HL-60 (cell line): ENCODE measurements around the gene ATP8A2.

Source experiments
- DNase-seq, 2 experiments: peaks; one replicate each; pipeline ENCODE4 v3.0.0-alpha.2; 2010 to 2020; ENCODE audit warnings: low read depth in 1 of 2, low spot score in 1 of 2
- H3K27ac ChIP-seq: fragments of 250-450 bp; sonication (Bioruptor Pico); replicated peaks from 2 replicates; pipeline ENCODE4 v1.5.1; 2020; ENCODE audit warnings: mild to moderate bottlenecking, moderate library complexity
- H3K27me3 ChIP-seq: fragments of 250-450 bp; sonication (Bioruptor Pico); 2 replicates; pipeline ENCODE4 v1.5.1; 2021; ENCODE audit warnings: mild to moderate bottlenecking, moderate library complexity; ENCODE audit not compliant: insufficient read depth, poor library complexity, severe bottlenecking
- H3K4me3 ChIP-seq: replicated peaks from 2 replicates; pipeline ENCODE4 v1.5.1; 2011; ENCODE audit warnings: mild to moderate bottlenecking, control low read depth, low read length; ENCODE audit not compliant: insufficient read depth
- CTCF ChIP-seq: IDR thresholded peaks from one replicate; pipeline ENCODE4 v1.5.1; 2011; ENCODE audit warnings: low read length, control low read depth, inconsistent platforms; ENCODE audit not compliant: insufficient read depth
- GABPA ChIP-seq: IDR thresholded peaks from 2 replicates; pipeline ENCODE4 v1.6.1; 2012; ENCODE audit warnings: low read depth
- POLR2AphosphoS5 ChIP-seq: IDR thresholded peaks from 2 replicates; pipeline ENCODE4 v1.6.1; 2012; ENCODE audit warnings: low read depth
- REST ChIP-seq: IDR thresholded peaks from 2 replicates; pipeline ENCODE4 v1.6.1; 2012; ENCODE audit warnings: low read depth; ENCODE audit not compliant: insufficient replicate concordance
- SPI1 ChIP-seq: IDR thresholded peaks from 2 replicates; pipeline ENCODE4 v1.6.1; 2012; ENCODE audit warnings: low read depth, mild to moderate bottlenecking, borderline replicate concordance

ATP8A2 gene

GRCh38 chr13:25967144-25967543 lies 595.4 kb downstream of the ATP8A2 start:
- H3K4me3 ChIP-seq = no peak overlapping the region
- H3K27me3 ChIP-seq = peaks cover 2% of the 10 kb centered on the region
- H3K27ac ChIP-seq = no peak overlapping the region
- DNase-seq = no peak
- TF ChIP-seq GABPA (no peak), CTCF (no peak), SPI1 (no peak), REST (no peak), POLR2AphosphoS5 (no peak)

- TF ChIP-seq REST (no peak), CTCF (no peak), GABPA (no peak), POLR2AphosphoS5 (no peak), SPI1 (no peak)
- no peak overlapping the region for H3K4me3 ChIP-seq
- H3K27ac ChIP-seq = no peak overlapping the region
- DNase-seq = no peak
- H3K27me3 ChIP-seq = peaks cover 7% of the 10 kb centered on the region
Observed at GRCh38 chr13:25971047-25971446, 599.3 kb downstream of the ATP8A2 start.

GRCh38 chr13:25971459-25972145 lies 599.8 kb downstream of the ATP8A2 start:
- TF ChIP-seq POLR2AphosphoS5 (no peak), REST (no peak), SPI1 (no peak), CTCF (no peak), GABPA (no peak)
- Histone ChIP-seq H3K27me3 (peaks cover 7% of the 10 kb centered on the region), H3K27ac (no peak overlapping the region), H3K4me3 (no peak overlapping the region)
- DNase-seq = no peak
